Suprapubic skin (tissue), 4 donors: Measurements from ENCODE around the gene CNTFR. TPM values are rescaled to one million over a fixed set of nuclear protein-coding genes. Genes with fewer than 3 reads are reported as not detected.
"Not testable (repeated sequence)": the region's sequence is repeated elsewhere in the genome, so short reads cannot be mapped to it uniquely, and the experiment has no call there.

Experiments
- DNase-seq, 2 donors: peaks; one replicate each; pipeline ENCODE4 v3.0.0-alpha.2; 2019; ENCODE audit warnings: low spot score in 2 of 2
- H3K27ac ChIP-seq: fragments of 200-600 bp; sonication (generic); one replicate; pipeline ENCODE4 v1.5.1; 2019
- H3K27me3 ChIP-seq: fragments of 200-600 bp; sonication (generic); one replicate; pipeline ENCODE4 v1.5.1; 2019
- H3K36me3 ChIP-seq: fragments of 200-600 bp; sonication (generic); one replicate; pipeline ENCODE4 v1.5.1; 2019
- H3K4me1 ChIP-seq: fragments of 200-600 bp; sonication (generic); one replicate; pipeline ENCODE4 v1.5.1; 2019
- H3K4me3 ChIP-seq: fragments of 200-600 bp; sonication (generic); one replicate; pipeline ENCODE4 v1.5.1; 2019; ENCODE audit warnings: mild to moderate bottlenecking
- H3K9me3 ChIP-seq: fragments of 200-600 bp; sonication (generic); one replicate; pipeline ENCODE4 v1.5.1; 2019
- EP300 ChIP-seq: sonication (generic); formaldehyde crosslinking; IDR thresholded peaks from one replicate; pipeline ENCODE4 v1.6.1; 2017; ENCODE audit warnings: antibody characterized with exemption
- POLR2A ChIP-seq, 2 donors: fragments of 450-650 bp; IDR thresholded peaks; one replicate each; pipeline ENCODE4 v1.6.1; 2017; ENCODE audit warnings: antibody characterized with exemption in 2 of 2, mild to moderate bottlenecking in 2 of 2, moderate library complexity in 2 of 2
- POLR2AphosphoS5 ChIP-seq, 3 donors: sonication (generic); formaldehyde crosslinking; IDR thresholded peaks; one replicate each; pipeline ENCODE4 v1.6.1; 2017; ENCODE audit warnings: antibody characterized with exemption in 3 of 3
- WGBS: methylation state at CpG from one replicate; pipeline ENCODE4 v1.1.5; 2018; 5-methylcytosine and 5-hydroxymethylcytosine counted together
- total RNA-seq, 4 donors: library from RNA; depleted of rRNA; stranded (reverse); fragments of >200 nt; gene quantifications; one replicate each; pipeline ENCODE4 v1.1.0, GENCODE V29; 2016
- TF ChIP-seq, protein P1 (sequence below), 2 donors: fragments of 200-600 bp in 1 of 2; fragments of 450-650 bp in 1 of 2; sonication (generic) in 1 of 2; IDR thresholded peaks; one replicate each; pipeline ENCODE4 v1.5.1; 2016 to 2019; ENCODE audit warnings: antibody characterized with exemption in 2 of 2, mild to moderate bottlenecking in 1 of 2, moderate library complexity in 1 of 2

CNTFR gene
- 1 to 10 TPM; 5.0 to 9.1 (median 5.7) TPM for total RNA-seq

- Histone ChIP-seq H3K36me3 (no peaks in the 10 kb centered on the region), H3K27me3 (peaks cover 40% of the 10 kb centered on the region), H3K4me3 (peak within 1 kb of the TSS; percentile 66), H3K4me1 (peaks cover 62% of the 10 kb centered on the region), H3K9me3 (no peaks in the 10 kb centered on the region), H3K27ac (peak within 1 kb of the TSS; percentile 25)
- no peak for TF ChIP-seq EP300
- TF ChIP-seq POLR2AphosphoS5 (IDR thresholded peaks at IDR 0.05): no peak
- TF ChIP-seq POLR2A (IDR thresholded peaks at IDR 0.05): no peak
- TF ChIP-seq, protein P1, sequence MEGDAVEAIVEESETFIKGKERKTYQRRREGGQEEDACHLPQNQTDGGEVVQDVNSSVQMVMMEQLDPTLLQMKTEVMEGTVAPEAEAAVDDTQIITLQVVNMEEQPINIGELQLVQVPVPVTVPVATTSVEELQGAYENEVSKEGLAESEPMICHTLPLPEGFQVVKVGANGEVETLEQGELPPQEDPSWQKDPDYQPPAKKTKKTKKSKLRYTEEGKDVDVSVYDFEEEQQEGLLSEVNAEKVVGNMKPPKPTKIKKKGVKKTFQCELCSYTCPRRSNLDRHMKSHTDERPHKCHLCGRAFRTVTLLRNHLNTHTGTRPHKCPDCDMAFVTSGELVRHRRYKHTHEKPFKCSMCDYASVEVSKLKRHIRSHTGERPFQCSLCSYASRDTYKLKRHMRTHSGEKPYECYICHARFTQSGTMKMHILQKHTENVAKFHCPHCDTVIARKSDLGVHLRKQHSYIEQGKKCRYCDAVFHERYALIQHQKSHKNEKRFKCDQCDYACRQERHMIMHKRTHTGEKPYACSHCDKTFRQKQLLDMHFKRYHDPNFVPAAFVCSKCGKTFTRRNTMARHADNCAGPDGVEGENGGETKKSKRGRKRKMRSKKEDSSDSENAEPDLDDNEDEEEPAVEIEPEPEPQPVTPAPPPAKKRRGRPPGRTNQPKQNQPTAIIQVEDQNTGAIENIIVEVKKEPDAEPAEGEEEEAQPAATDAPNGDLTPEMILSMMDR (IDR thresholded peaks at IDR 0.05): no peak
- no peak for DNase-seq
- WGBS: under 1% methylated on average over 43 of the region's 104 CpGs
These were observed at the start of gene CNTFR for GRCh38 chr9:34589636-34590380. Gene CNTFR (minus strand): TSS chr9:34589724. CDS start chr9:34568981, 20,743 bp downstream.

DNA sequence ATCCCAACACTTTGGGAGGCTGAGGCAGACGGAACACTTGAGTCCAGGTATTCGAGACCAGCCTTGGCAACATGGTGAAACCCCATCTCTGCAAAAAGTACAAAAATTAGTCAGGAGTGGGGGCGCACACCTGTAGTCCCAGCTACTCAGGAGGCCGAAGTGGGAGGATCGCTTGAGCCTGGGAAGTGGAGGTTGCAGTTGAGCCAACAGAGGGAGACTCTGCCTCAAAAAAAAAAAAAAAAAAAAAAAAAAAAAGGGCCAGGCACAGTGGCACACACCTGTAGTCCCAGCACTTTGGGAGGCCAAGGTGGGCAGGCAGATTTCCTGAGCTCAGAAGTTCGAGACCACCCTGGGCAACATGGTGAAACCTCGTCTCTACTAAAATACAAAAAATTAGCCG, 49.8 kb upstream of the CNTFR start:
- H3K27ac ChIP-seq, H3K36me3 ChIP-seq, H3K9me3 ChIP-seq, H3K4me3 ChIP-seq, DNase-seq, H3K27me3 ChIP-seq: not testable (repeated sequence)
- H3K4me1 ChIP-seq: peaks cover 27% of the 10 kb centered on the region
- 85% methylated on average over 8 of the region's 8 CpGs for WGBS

- WGBS: 25% methylated on average over 4 of the region's 7 CpGs
- TF ChIP-seq EP300: no peak
- TF ChIP-seq POLR2AphosphoS5 (IDR thresholded peaks at IDR 0.05): no peak
- TF ChIP-seq POLR2A (IDR thresholded peaks at IDR 0.05): no peak
- TF ChIP-seq, protein P1 (IDR thresholded peaks at IDR 0.05): no peak
These were observed 48.6 kb upstream of the CNTFR start for GRCh38 chr9:34638138-34638445.

DNA sequence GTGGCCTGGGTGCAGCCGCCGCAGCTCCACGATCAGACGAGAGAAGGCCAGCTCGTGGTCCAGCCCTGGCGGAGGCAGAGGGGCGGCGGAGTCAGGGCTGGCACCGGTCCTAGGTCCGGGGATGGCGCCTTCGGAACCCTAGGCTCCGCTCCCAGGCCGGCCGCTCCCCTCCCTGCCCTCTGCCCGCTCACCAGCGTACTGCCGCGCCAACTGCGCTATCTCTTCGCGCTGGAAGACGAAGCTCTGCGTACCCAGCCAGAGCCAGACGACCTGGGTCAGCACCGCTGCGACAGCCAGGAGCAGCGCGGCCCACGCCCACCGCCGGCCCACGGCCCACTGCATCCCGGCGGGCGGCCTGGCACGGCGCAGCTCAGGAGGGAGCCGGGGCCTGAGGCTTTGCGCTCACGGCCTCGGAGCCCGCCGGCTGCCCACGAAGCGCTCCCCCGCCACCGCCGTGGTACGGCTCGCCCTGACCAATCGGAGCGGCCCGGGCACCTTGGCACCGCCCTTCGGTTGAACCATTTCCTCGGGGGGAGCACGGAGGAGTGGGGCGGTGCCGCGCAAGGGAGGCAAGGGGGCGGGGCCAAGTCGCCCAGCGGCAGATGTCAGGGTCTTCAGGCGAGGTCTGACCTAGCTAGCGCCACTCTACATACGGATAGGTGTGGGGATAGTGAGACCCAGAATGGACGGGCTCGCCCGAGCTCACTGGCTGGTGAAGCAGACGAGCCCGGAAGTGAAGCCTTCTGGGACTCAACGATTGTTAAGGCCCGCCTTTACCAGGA, 48.0 kb upstream of the CNTFR start, which contains the start of gene SIGMAR1:
Gene SIGMAR1 (minus strand): TSS at position 432 of the 782 bp plus-strand sequence. CDS start 90 bp downstream, at position 342.
- peaks cover 2% of the 10 kb centered on the region for H3K36me3 ChIP-seq
- no CpG with 5 or more reads among the region's 74 CpGs for WGBS
- H3K4me3 ChIP-seq: peak within 1 kb of the TSS; percentile 70

More at GRCh38 chr9:34638138-34638445, 48.6 kb upstream of the CNTFR start:
- H3K9me3 ChIP-seq: no peaks in the 10 kb centered on the region
- peaks cover 33% of the 10 kb centered on the region for H3K4me1 ChIP-seq
- peak overlapping the region; percentile 70 for H3K4me3 ChIP-seq
- no peak for DNase-seq
- H3K27me3 ChIP-seq: no peaks in the 10 kb centered on the region
- peak overlapping the region; percentile 87 for H3K27ac ChIP-seq
- peaks cover 2% of the 10 kb centered on the region for H3K36me3 ChIP-seq

DNA sequence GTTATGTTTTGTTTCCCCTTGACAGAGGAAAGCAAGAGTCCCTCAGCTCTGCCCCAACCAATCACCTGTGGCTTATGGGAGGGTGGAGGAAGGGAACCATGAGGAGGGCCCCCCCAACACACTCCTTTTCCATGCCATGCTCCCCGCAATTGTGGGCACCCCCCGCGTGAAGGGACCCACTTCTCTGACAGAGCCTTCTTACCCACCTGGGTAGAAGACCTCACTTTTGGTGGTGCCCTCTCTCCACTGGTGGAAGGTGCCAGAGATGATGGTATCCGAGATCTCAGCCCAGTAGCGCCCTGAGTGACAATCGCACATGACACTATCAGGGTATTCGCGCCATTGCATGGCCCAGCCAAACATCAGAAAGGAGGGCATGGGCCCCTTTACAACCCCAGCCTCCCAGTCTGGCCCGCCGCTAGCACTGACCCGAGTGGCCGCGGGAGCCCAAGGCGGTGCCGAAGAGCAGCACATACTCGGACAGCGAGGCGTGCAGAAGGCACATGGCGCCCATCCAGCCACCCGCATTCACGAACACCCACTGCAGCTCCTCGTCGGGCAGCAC, 47.3 kb upstream of the CNTFR start:
- WGBS: 4% methylated on average over 3 of the region's 23 CpGs
- peak overlapping the region; percentile 70 for H3K4me3 ChIP-seq
- peak overlapping the region; percentile 87 for H3K27ac ChIP-seq
- no peaks in the 10 kb centered on the region for H3K27me3 ChIP-seq
- peaks cover 33% of the 10 kb centered on the region for H3K4me1 ChIP-seq
- no peak for TF ChIP-seq POLR2AphosphoS5 (IDR thresholded peaks at IDR 0.05)
- TF ChIP-seq EP300: no peak
- TF ChIP-seq, protein P1 (IDR thresholded peaks at IDR 0.05): no peak
- H3K36me3 ChIP-seq: peaks cover 2% of the 10 kb centered on the region
- no peaks in the 10 kb centered on the region for H3K9me3 ChIP-seq
- DNase-seq: no peak

More for the DNA sequence above, 48.0 kb upstream of the CNTFR start, which contains the start of gene SIGMAR1:
- DNase-seq: peak; percentile 96 to 97
- H3K27ac ChIP-seq: peak within 1 kb of the TSS; percentile 87
- TF ChIP-seq, protein P1 (IDR thresholded peaks at IDR 0.05): no peak
- peak in 2 of 3 donors; percentile 62 to 70 for TF ChIP-seq POLR2AphosphoS5 (IDR thresholded peaks at IDR 0.05)
- no peaks in the 10 kb centered on the region for H3K9me3 ChIP-seq
- no peaks in the 10 kb centered on the region for H3K27me3 ChIP-seq
- H3K4me1 ChIP-seq: peaks cover 33% of the 10 kb centered on the region
